ENCODE results near the gene RAB27A. TPM values are rescaled to one million over a fixed set of nuclear protein-coding genes. Genes with fewer than 3 reads are reported as not detected.
A peak's percentile ranks its signal among the peaks of the same experiment; 100 is the strongest.

The RAB27A gene
- total RNA-seq, 1 donor, result 7.2 TPM

DNA sequence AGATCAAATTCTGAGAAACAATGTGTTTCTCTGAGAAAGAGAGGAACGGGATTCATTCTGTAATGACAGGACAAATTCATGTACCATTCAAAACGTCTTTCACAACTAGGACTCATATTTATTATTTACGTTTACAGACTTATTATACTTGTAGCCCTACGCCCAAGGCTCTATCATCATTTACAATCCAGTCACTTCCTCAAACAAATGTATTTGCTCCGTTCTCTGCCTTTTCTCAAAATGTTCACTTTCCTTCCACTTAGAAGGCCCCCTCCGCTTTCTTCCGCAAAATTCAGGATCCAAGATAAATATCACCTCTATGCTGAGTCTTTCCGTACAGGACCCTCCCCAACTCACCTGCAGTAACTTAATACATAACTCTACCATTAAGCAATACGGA lies 93.6 kb downstream of the RAB27A start:
- H3K79me2 ChIP-seq (ENCODE audit: insufficient read depth, low read length), result peaks cover 58% of the 10 kb centered on the region
- H3K27me3 ChIP-seq (ENCODE audit: insufficient read depth, low read length), result no peaks in the 10 kb centered on the region
- peak overlapping the region; percentile 99 for H3K4me2 ChIP-seq (ENCODE audit: insufficient read depth, low read length)
- H3K27ac ChIP-seq (ENCODE audit: low read depth, low read length), result peak overlapping the region; percentile 98
- TF ChIP-seq, protein P1, sequence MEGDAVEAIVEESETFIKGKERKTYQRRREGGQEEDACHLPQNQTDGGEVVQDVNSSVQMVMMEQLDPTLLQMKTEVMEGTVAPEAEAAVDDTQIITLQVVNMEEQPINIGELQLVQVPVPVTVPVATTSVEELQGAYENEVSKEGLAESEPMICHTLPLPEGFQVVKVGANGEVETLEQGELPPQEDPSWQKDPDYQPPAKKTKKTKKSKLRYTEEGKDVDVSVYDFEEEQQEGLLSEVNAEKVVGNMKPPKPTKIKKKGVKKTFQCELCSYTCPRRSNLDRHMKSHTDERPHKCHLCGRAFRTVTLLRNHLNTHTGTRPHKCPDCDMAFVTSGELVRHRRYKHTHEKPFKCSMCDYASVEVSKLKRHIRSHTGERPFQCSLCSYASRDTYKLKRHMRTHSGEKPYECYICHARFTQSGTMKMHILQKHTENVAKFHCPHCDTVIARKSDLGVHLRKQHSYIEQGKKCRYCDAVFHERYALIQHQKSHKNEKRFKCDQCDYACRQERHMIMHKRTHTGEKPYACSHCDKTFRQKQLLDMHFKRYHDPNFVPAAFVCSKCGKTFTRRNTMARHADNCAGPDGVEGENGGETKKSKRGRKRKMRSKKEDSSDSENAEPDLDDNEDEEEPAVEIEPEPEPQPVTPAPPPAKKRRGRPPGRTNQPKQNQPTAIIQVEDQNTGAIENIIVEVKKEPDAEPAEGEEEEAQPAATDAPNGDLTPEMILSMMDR (IDR thresholded peaks at IDR 0.05; ENCODE audit: extremely low read depth, low read depth, low read length), result no peak
- H3K4me3 ChIP-seq (ENCODE audit: insufficient read depth, low read length), result peak overlapping the region; percentile 92
- H2AFZ ChIP-seq (ENCODE audit: low read length), result peak overlapping the region; percentile 95
- H3K4me1 ChIP-seq (ENCODE audit: insufficient read depth, low read length), result peaks cover 23% of the 10 kb centered on the region
- H3K9me3 ChIP-seq (ENCODE audit: low read depth, low read length), result no peaks in the 10 kb centered on the region
- peaks cover 16% of the 10 kb centered on the region for H3K36me3 ChIP-seq (ENCODE audit: insufficient read depth, low read length)
- DNase-seq (ENCODE audit: insufficient read length, low spot score, missing footprints), result no peak
- H4K20me1 ChIP-seq (ENCODE audit: insufficient read depth, low read length), result peaks cover 25% of the 10 kb centered on the region

DNA sequence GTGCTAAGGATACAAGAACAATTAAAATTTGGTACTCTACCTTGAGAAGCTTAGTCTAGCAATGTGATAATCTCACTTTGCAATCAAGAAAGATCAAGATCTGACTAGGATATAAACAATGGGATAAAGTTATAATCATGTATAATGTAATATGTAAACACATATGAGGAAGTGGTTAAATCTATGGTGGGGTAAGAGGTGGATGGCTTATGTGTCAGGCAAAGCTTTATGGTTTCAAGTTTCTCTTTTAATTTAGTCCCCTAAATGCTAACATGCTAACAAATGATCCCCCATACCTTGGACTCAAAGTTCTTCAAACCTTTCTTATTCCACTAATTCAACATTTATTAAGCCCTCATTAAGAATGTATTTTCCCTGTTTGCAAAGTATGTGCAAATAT lies 95.4 kb downstream of the RAB27A start:
- Histone ChIP-seq H3K4me3 (ENCODE audit: insufficient read depth, low read length) (no peak overlapping the region), H2AFZ (ENCODE audit: low read length) (no peak overlapping the region), H3K4me2 (ENCODE audit: insufficient read depth, low read length) (no peak overlapping the region), H3K36me3 (ENCODE audit: insufficient read depth, low read length) (peaks cover 33% of the 10 kb centered on the region), H4K20me1 (ENCODE audit: insufficient read depth, low read length) (peaks cover 25% of the 10 kb centered on the region), H3K27ac (ENCODE audit: low read depth, low read length) (no peak overlapping the region), H3K79me2 (ENCODE audit: insufficient read depth, low read length) (peaks cover 71% of the 10 kb centered on the region), H3K27me3 (ENCODE audit: insufficient read depth, low read length) (no peaks in the 10 kb centered on the region), H3K4me1 (ENCODE audit: insufficient read depth, low read length) (peaks cover 23% of the 10 kb centered on the region), H3K9me3 (ENCODE audit: low read depth, low read length) (no peaks in the 10 kb centered on the region)
- no peak for DNase-seq (ENCODE audit: insufficient read length, low spot score, missing footprints)
- TF ChIP-seq, protein P1 (IDR thresholded peaks at IDR 0.05; ENCODE audit: extremely low read depth, low read depth, low read length), result no peak

DNA sequence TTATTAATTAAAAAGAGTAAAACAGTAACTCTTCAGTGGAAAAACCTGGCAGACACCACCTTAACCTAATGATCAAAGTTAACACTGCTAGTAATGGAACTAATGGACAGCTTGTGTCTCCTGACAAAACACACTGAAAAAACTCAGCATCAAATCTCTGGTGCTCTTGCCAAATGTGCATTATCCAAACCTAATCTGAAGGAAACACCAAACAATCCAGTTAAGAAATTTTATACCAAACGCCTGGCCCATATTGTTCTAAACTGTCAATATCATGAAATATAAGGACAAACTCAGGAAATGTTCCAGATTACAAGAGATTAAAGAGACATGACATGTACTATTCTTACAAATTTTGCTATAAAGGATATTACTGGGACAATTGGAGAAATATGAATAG lies 103.3 kb downstream of the RAB27A start:
- H3K4me2 ChIP-seq (ENCODE audit: insufficient read depth, low read length), result no peak overlapping the region
- H3K36me3 ChIP-seq (ENCODE audit: insufficient read depth, low read length), result peaks cover 37% of the 10 kb centered on the region
- no peaks in the 10 kb centered on the region for H3K9me3 ChIP-seq (ENCODE audit: low read depth, low read length)
- no peak overlapping the region for H2AFZ ChIP-seq (ENCODE audit: low read length)
- H3K27me3 ChIP-seq (ENCODE audit: insufficient read depth, low read length), result no peaks in the 10 kb centered on the region
- peaks cover 52% of the 10 kb centered on the region for H3K79me2 ChIP-seq (ENCODE audit: insufficient read depth, low read length)
- no peak overlapping the region for H3K27ac ChIP-seq (ENCODE audit: low read depth, low read length)
- H3K4me1 ChIP-seq (ENCODE audit: insufficient read depth, low read length), result no peaks in the 10 kb centered on the region
- TF ChIP-seq, protein P1 (IDR thresholded peaks at IDR 0.05; ENCODE audit: extremely low read depth, low read depth, low read length), result no peak
- DNase-seq (ENCODE audit: insufficient read length, low spot score, missing footprints), result no peak
- H3K4me3 ChIP-seq (ENCODE audit: insufficient read depth, low read length), result no peak overlapping the region
- H4K20me1 ChIP-seq (ENCODE audit: insufficient read depth, low read length), result peaks cover 13% of the 10 kb centered on the region

DNA sequence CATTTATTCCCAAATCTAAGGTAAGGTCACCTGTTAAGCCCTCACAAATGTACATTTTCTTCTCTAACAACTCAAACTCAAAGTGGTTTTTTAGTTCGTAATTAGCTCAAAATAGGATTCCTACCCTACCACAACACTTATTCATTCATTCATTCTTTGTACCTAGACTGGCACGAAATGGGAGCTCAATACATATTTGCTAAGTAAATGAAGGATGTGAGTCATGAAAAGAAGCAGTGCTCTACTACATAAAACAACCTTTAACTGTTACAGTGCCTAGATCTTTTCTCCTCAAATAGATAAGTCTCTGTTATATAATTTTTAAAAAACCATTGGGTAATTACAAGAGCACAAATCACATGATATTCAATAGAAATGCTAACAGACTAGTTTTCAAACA lies 105.9 kb downstream of the RAB27A start:
- Histone ChIP-seq H3K4me2 (ENCODE audit: insufficient read depth, low read length) (no peak overlapping the region), H2AFZ (ENCODE audit: low read length) (no peak overlapping the region), H3K9me3 (ENCODE audit: low read depth, low read length) (no peaks in the 10 kb centered on the region), H4K20me1 (ENCODE audit: insufficient read depth, low read length) (peaks cover 12% of the 10 kb centered on the region), H3K4me1 (ENCODE audit: insufficient read depth, low read length) (no peaks in the 10 kb centered on the region), H3K4me3 (ENCODE audit: insufficient read depth, low read length) (no peak overlapping the region), H3K79me2 (ENCODE audit: insufficient read depth, low read length) (peaks cover 30% of the 10 kb centered on the region), H3K27ac (ENCODE audit: low read depth, low read length) (peak overlapping the region; percentile 23), H3K36me3 (ENCODE audit: insufficient read depth, low read length) (peaks cover 31% of the 10 kb centered on the region), H3K27me3 (ENCODE audit: insufficient read depth, low read length) (no peaks in the 10 kb centered on the region)
- DNase-seq (ENCODE audit: insufficient read length, low spot score, missing footprints), result no peak
- TF ChIP-seq, protein P1 (IDR thresholded peaks at IDR 0.05; ENCODE audit: extremely low read depth, low read depth, low read length), result no peak

Data from osteoblast (primary cell).